NCI-H510A treated with DMSO at 0.1 percent for 48 hours (cell line): Measurements from ENCODE around the gene TBC1D3C.
"Not testable (repeated sequence)": the region's sequence is repeated elsewhere in the genome, so short reads cannot be mapped to it uniquely, and the experiment has no call there.

Experiments used
- DNase-seq: peaks from one replicate; lab custom pipeline; 2025; lab: John Stamatoyannopoulos, UW

TBC1D3C gene

DNA sequence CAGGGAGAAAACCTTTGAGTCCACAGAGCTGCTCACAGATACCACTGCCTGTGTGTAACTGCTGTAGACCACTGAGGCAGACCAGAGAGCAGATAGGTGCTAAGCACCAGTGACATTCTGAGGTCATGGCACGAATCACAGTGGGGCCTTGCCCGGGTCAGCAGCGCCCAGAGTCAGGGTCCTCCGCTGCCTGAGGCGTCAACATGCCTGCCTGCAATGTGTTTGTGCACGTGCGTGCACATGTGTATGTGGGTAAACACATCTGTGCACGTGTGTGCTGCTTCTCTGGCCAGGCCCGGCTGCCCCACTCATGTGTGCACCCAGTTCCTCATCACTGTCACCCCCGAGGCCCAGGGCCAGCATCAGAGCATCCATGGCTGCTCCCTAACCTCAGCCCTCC, at the start of gene TBC1D3C:
TBC1D3C (minus strand) TSS at position 101 of the 400 bp plus-strand sequence. CDS start 1,568 bp downstream, outside the sequence.
- DNase-seq: not testable (repeated sequence)

DNA sequence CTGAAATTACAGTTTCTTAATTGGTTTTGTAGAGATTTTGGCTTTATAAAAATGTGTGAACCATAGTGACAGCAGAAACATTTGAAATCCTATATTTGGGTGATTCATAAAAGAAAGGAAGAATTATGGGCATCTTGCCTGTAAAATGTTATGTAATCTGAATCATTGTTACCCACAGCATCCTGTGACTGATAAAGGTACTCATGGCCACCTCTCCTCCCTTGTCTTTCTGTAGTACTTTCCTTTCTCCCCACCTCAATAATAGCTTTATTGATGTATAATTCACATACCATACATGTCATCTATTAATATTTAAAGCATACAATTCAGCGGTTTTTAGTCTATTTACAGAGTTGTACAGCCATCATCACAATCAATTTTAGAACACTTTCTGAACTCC, 30.8 kb upstream of the TBC1D3C start:
- DNase-seq: not testable (repeated sequence)

DNA sequence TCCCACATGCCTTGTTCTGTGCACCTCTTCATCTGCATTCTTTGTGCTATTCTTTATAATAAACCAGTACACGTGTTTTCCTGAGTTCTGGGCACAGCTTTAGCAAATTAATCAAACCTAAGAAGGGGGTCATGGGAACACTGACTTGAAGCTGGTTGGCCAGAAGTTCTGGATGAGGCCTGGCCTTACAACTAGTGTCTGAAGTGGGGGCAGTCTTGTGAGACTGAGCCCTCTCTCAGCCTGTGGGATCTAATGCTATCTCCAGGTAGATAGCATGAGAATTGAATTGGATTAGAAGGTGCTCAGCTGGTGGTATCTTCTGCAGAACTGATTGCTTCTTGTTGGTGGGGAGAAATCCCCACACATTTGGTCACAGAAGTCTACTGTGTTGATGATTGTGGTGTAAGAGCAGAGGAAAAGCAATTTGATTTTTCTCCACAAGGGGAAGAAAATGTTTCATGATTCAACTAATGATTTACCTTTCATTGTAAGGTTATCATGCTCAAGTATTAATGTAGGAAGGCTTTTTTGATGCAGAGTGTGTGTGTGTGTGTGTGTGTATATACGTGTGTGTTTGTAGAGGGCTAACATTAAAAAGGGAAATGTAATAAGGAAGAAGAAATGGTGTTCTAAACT, 25.7 kb upstream of the TBC1D3C start:
- DNase-seq: not testable (repeated sequence)

DNA sequence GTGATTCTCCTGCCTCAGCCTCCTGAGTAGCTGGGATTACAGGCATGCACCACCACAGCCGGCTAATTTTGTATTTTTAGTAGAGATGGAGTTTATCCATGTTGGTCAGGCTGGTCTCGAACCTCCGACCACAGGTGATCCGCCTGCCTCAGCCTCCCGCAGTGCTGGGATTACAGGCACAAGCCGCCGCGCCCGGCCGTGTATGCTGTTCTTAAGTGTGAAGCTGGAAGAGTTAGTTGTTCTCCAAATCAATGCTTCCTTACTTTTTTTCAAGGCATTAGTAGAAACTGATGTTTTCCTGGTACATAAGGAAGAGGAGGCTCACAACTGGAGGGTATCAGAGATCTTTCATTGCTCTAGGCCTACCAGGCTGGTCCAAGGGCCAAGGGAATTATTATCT, 19.7 kb upstream of the TBC1D3C start:
- not testable (repeated sequence) for DNase-seq

DNA sequence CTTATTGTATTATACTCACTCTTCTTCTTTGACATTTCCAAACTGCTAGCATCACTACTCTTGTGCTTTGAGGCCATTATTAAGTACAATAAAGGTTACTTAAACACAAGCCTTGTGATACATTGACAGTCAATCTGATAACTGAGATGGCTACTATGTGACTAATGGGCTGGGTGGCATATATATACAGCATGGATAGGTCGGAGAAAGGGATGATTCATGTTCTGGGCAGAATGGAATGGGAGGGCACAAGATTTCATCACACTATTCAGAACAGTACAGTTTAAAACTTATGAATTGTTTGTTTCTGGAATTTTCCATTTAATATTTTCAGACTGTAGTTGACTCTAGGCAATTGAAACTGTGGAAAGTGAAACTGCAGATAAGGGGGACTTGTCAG, 18.9 kb upstream of the TBC1D3C start:
- not testable (repeated sequence) for DNase-seq
